GM18861 (cell line): ENCODE results near the gene HDHD5.
A peak's percentile ranks its signal among the peaks of the same experiment; 100 is the strongest.

Experiments used
- ATAC-seq: cut with Tn5 transposase; IDR thresholded peaks from one replicate; pipeline ENCODE4 v1.9.1; 2021; ENCODE audit not compliant: unreplicated experiment

HDHD5 gene

GRCh38 chr22:17158568-17159503, at the start of gene HDHD5:
Gene HDHD5, minus strand, starts transcription at chr22:17159277. Its CDS starts 26 bp downstream, at chr22:17159251.
- peak; percentile 60 for ATAC-seq

- ATAC-seq: no peak
These were observed 46.4 kb upstream of the HDHD5 start for GRCh38 chr22:17205432-17205831.

DNA sequence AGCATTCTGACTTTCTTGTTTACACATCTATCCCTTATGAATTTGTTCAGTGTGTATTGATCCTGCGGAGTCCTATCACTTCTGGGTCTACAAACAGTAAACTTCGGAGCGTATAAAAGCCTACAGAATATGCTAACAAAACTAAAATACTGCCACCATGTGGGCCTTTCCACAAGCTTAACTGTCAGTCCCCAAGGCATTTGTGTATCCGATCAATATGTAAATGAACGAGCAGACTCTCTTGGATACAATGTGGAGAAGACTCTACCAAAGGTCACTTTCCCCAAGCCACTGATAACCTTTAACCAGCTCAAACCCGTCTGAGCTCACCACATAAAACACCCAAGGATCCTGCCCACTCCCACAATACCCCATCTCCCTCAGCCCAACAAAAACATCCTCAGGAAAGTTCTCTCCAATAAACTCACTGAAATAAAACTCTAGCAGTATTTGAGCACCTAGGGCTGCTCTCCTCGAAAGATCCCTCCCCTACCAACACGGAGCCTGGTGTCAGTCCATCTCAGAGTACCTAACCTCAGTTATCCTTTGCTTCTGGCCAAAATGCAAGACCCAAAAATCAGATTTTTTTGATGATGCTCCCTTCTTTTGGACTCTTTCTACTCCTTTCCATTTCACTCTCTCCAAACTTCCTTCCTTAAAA, 42.3 kb upstream of the HDHD5 start:
- no peak for ATAC-seq

GRCh38 chr22:17199003-17199731, 40.1 kb upstream of the HDHD5 start:
- no peak for ATAC-seq

DNA sequence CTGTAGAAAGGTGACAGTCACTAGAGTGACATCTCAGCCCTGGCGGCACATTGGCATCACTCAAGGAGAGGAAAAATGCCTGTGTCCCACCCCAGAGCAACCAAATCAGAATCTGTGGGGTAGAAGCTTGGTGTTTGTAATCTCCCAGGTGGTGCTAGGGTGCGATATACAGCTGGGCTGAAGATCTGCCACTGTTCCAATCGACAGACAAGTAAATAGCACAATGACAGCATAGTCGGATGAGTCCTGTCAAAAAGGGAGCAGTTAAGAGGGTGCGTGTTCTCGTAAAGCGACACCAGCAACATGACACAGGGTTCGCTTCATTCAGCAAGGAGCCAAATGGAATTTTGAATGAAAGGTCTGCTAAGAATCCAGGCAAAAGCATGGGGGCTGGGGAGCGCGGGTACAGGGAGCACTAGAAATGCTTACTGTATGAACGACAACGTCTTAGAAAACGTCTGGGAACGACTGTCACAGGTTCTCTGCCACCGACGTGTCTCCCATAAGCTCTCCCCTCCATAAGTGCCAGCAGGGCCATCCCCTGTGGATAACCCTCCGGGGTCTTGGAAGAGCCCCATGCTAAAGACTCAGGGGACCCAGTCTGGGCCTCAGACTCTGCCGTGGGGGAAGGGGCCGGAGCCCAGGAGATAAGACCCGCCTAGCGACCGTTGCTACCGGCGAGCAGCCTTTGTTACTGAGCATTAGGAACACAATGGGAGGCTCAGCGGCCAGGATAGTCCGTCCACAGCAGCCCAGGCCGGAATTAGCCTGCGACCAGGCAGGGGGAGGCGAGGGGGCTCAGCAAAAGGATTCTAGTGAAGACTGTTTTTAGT, 39.3 kb upstream of the HDHD5 start:
- ATAC-seq: no peak

- ATAC-seq: no peak
These were observed 35.1 kb upstream of the HDHD5 start for GRCh38 chr22:17194213-17194612.

GRCh38 chr22:17192186-17192585, 33.1 kb upstream of the HDHD5 start:
- ATAC-seq: no peak

DNA sequence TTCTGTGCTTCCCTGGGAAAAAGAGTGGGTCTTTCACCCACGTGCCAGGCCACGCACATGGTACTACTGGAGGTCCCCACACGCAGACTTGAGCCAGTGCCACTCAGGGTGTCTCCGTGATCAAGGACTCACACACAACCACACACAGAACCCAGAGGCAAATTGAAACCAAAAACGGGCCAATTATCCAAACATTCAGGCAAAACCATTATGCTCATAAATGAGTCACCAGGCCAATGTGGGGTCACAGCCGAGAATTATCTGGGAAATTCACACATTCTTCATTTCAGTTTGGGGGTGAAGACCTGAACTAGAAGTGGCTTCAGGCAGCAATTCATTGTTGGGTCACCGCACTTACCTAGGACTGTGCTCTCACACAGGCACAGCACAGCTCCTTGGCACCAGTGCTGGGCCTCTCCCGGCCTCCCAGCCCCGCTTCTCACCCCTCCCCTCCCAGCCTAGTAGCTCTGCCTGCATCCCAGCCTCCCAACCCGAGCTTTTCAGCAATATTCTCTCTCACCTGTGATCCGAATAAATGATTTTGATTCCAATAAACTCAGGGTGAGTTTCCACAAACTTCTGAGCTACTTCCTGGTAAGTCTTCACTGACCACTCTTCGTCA, 32.2 kb upstream of the HDHD5 start:
- no peak for ATAC-seq

GRCh38 chr22:17190702-17191101, 31.6 kb upstream of the HDHD5 start:
- no peak for ATAC-seq

DNA sequence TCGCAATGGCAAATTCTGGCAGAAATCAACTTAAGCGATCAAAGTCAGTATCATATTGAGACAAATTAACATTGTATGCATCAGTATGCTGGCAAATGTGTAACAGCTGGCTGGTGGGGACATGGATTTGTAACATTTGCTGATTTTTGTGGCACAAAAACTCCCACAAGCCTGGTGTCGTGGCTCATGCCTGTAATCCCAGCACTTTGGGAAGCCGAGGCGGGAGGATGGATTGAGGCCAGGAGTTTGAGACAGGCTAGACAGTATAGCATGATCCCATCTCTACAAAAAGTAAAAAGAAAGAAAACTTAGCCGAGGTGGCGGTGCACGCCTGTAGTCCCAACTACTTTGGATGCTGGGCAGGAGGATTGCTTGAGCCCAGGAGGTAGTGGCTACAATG, 17.6 kb upstream of the HDHD5 start:
- ATAC-seq: no peak

GRCh38 chr22:17172029-17172833, 13.2 kb upstream of the HDHD5 start:
- ATAC-seq: no peak

GRCh38 chr22:17171153-17172028, 12.3 kb upstream of the HDHD5 start:
- peak; percentile 88 for ATAC-seq

GRCh38 chr22:17167486-17167885, 8.4 kb upstream of the HDHD5 start:
- ATAC-seq: no peak

DNA sequence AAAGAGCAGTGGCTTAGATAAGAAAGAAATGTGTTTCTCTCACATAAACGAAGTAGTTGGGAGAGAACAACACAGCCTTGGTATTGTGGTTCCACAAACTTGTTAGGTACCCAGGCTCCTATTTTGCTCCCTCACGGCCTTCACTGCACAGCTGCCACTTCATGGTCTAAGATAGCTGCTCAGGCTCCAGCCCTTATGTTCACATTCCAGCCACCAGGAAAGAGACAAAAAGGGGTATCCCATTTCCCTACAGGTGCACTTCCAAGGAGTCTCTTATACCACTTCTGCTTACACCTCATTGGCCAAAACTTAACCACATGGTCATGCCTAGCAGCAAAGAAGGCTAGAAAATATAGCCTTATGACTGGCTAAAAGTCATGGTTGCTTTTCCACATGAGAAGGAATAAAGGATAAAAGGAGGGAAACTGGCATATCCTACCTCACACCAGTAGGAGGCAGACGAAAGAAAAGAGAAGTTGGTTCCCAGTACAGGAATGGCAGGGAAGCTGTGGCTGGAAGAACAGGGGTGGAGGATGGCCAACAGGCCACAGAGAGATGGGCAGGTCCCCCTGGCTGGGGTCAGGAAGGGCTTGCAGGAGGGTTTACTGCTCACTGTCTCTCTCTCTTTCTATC, 5.4 kb upstream of the HDHD5 start:
- ATAC-seq: no peak

GRCh38 chr22:17162731-17163130, 3.7 kb upstream of the HDHD5 start:
- no peak for ATAC-seq

GRCh38 chr22:17161991-17162390, 2.9 kb upstream of the HDHD5 start:
- ATAC-seq: no peak

DNA sequence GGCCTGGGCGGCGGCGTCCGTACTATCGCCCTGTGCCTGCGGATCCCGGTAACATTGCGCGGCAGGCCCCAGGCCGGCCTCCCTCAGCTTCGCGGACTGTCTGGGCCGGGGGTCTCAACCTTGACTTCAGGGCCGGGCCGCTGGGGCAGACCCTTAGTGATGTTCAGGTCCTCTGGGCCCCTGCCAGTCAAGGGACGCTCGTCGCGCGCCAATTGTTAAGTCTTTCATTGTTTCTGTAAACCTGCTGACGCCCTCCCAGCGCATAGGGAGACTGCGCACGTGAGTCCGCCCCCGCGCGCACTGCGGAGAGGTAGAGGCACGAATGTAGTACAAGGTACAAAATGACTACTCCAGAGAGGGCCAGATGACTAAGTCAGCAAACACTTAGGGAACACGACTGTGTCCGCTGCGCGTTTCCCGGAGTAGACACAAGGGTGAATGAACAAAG, 451 bp upstream of the HDHD5 start:
- peak; percentile 14 for ATAC-seq

- no peak for ATAC-seq
These were observed 905 bp downstream of the HDHD5 start for GRCh38 chr22:17158176-17158567.
